CD1c-positive myeloid dendritic cell (primary cell): ENCODE data around the gene LSM3.
"Not testable (repeated sequence)": the region's sequence is repeated elsewhere in the genome, so short reads cannot be mapped to it uniquely, and the experiment has no call there.

Source experiments
- DNase-seq: peaks from one replicate; pipeline ENCODE4 v3.0.0-alpha.2; 2016; ENCODE audit errors: extremely low spot score

Gene LSM3

GRCh38 chr3:14221902-14222301 lies 43.3 kb downstream of the LSM3 start:
- DNase-seq, result no peak

GRCh38 chr3:14222457-14222856 lies 43.8 kb downstream of the LSM3 start:
- no peak for DNase-seq

- no peak for DNase-seq
Observed at GRCh38 chr3:14222900-14223594, 44.4 kb downstream of the LSM3 start.

- DNase-seq, result no peak
Observed at GRCh38 chr3:14223595-14223994, 45.0 kb downstream of the LSM3 start.

- no peak for DNase-seq
Observed at GRCh38 chr3:14224895-14225294, 46.3 kb downstream of the LSM3 start.

- DNase-seq, result peak; percentile 23
Observed at GRCh38 chr3:14225421-14225820, 46.8 kb downstream of the LSM3 start.

- not testable (repeated sequence) for DNase-seq
Observed at GRCh38 chr3:14226351-14226750, 47.7 kb downstream of the LSM3 start.

GRCh38 chr3:14227856-14228255 lies 49.2 kb downstream of the LSM3 start:
- DNase-seq, result no peak

GRCh38 chr3:14228681-14229470 lies 50.3 kb downstream of the LSM3 start:
- no peak for DNase-seq

- not testable (repeated sequence) for DNase-seq
Observed at GRCh38 chr3:14229695-14230094, 51.1 kb downstream of the LSM3 start.

GRCh38 chr3:14230729-14231128 lies 52.1 kb downstream of the LSM3 start:
- no peak for DNase-seq

GRCh38 chr3:14231145-14231990 lies 52.8 kb downstream of the LSM3 start:
- DNase-seq, result no peak

- DNase-seq, result no peak
Observed at GRCh38 chr3:14231998-14232501, 53.4 kb downstream of the LSM3 start.

GRCh38 chr3:14234251-14235002 lies 55.8 kb downstream of the LSM3 start:
- DNase-seq, result no peak

- no peak for DNase-seq
Observed at GRCh38 chr3:14235003-14235911, 56.6 kb downstream of the LSM3 start.

- DNase-seq, result no peak
Observed at GRCh38 chr3:14235912-14236295, 57.3 kb downstream of the LSM3 start.

GRCh38 chr3:14236902-14237301 lies 58.3 kb downstream of the LSM3 start:
- DNase-seq, result no peak

- DNase-seq, result no peak
Observed at GRCh38 chr3:14237457-14237856, 58.8 kb downstream of the LSM3 start.

GRCh38 chr3:14238356-14238755 lies 59.7 kb downstream of the LSM3 start:
- no peak for DNase-seq

GRCh38 chr3:14238930-14239329 lies 60.3 kb downstream of the LSM3 start:
- DNase-seq, result no peak
